Adrenal gland (tissue), 12 donors: ENCODE results near the gene TBC1D22A. TPM values are rescaled to one million over a fixed set of nuclear protein-coding genes. Genes with fewer than 3 reads are reported as not detected.

ENCODE experiments used
- DNase-seq, 7 donors: peaks; one replicate each; pipeline ENCODE4 v3.0.0-alpha.2; 2019 to 2020
- H3K27ac ChIP-seq, 5 donors: fragments of 200-600 bp; sonication (generic) in 4 of 5; 1 replicate in 3 of 5; 2 replicates in 2 of 5; pipeline versions ENCODE4 v1.5.1 to v1.8.0; 2016 to 2020; ENCODE audit warnings: mild to moderate bottlenecking in 1 of 5
- H3K27me3 ChIP-seq: fragments of 200-600 bp; 2 replicates; pipeline ENCODE4 v1.8.0; 2021
- H3K36me3 ChIP-seq, 2 donors: fragments of 200-600 bp; replicated peaks in 1 of 2; 1 replicate in 1 of 2; 2 replicates in 1 of 2; pipeline versions ENCODE4 v1.5.1 to v1.8.0; 2018 to 2022
- H3K4me1 ChIP-seq, 2 donors: fragments of 200-600 bp; replicated peaks in 1 of 2; 1 replicate in 1 of 2; 2 replicates in 1 of 2; pipeline versions ENCODE4 v1.5.1 to v1.8.0; 2018 to 2021
- H3K4me3 ChIP-seq, 4 donors: fragments of 200-600 bp; sonication (generic) in 3 of 4; one replicate each; pipeline ENCODE4 v1.5.1; 2016 to 2018
- H3K9me3 ChIP-seq, 3 donors: fragments of 200-600 bp; sonication (generic) in 1 of 3; replicated peaks in 1 of 3; 1 replicate in 2 of 3; 2 replicates in 1 of 3; pipeline versions ENCODE4 v1.5.1 to v1.8.0; 2016 to 2021
- POLR2A ChIP-seq, 2 donors: fragments of 450-650 bp; IDR thresholded peaks; one replicate each; pipeline ENCODE4 v1.6.1; 2017; ENCODE audit warnings: antibody characterized with exemption in 2 of 2, mild to moderate bottlenecking in 2 of 2, moderate library complexity in 1 of 2
- WGBS, 4 donors: extraction: QIAGEN DNeasy Blood & Tissue Kit in 2 of 4; methylation state at CpG; one replicate each; pipeline versions ENCODE4 v1.1.5 to v1.1.7; 2013 to 2017; 5-methylcytosine and 5-hydroxymethylcytosine counted together
- intact Hi-C, 2 donors: fragments of 100-400 bp; cut with DNase I; formaldehyde crosslinking; loops; one replicate each; pipeline versions ENCODE4 v1.14.1 to v1.15.0; 2022 to 2023
- polyA plus RNA-seq, 3 donors: library from polyadenylated mRNA; stranded (reverse); fragments of 200-250 nt in 2 of 3; fragments of 350-450 nt in 1 of 3; fragmentation: Illumina TruSeq in 1 of 3; extraction: RNeasy Lipid Tissue Mini Kit (QIAGEN cat#74804) in 1 of 3; gene quantifications; one replicate each; pipeline ENCODE4 v1.2.3, GENCODE V29; 2013 to 2014
- total RNA-seq, 9 donors: library from RNA; depleted of rRNA in 4 of 9; stranded (reverse); fragments of >200 nt in 4 of 9; fragments of 120-200 nt in 1 of 9; fragmentation: NEBNext Ultra II Directional in 1 of 9; extraction: Animal tissue kit (Norgen Biotek cat#: 25700) in 1 of 9; gene quantifications; one replicate each; pipeline versions ENCODE4 v1.1.0 to v1.2.4, GENCODE V29; 2013 to 2023
- TF ChIP-seq, protein P1 (sequence below), 6 experiments: fragments of 450-650 bp in 4 of 6; fragments of 200-600 bp in 2 of 6; sonication (generic) in 1 of 6; IDR thresholded peaks; 1 replicate in 5 of 6; 2 replicates in 1 of 6; pipeline versions ENCODE4 v1.5.1 to v1.8.0; 2016 to 2021; ENCODE audit warnings: antibody characterized with exemption in 6 of 6, mild to moderate bottlenecking in 2 of 6, moderate library complexity in 1 of 6
- donor health status: healthy with polysubstance abuse.
- donor health status: Bipolar disorder and iron deficiency.
- donor health status: DM: yes; HTN: yes; CAD: no.
- donor health status: DM: no; HTN: no; CAD: no.
- donor health status: DM: no; HTN: no; CAD: no.
- donor health status: DM: yes; HTN: yes; CAD: no.

TBC1D22A gene
- total and polyA plus RNA-seq, 12 donors: 11.5 to 44.2 (median 28.1) TPM

DNA sequence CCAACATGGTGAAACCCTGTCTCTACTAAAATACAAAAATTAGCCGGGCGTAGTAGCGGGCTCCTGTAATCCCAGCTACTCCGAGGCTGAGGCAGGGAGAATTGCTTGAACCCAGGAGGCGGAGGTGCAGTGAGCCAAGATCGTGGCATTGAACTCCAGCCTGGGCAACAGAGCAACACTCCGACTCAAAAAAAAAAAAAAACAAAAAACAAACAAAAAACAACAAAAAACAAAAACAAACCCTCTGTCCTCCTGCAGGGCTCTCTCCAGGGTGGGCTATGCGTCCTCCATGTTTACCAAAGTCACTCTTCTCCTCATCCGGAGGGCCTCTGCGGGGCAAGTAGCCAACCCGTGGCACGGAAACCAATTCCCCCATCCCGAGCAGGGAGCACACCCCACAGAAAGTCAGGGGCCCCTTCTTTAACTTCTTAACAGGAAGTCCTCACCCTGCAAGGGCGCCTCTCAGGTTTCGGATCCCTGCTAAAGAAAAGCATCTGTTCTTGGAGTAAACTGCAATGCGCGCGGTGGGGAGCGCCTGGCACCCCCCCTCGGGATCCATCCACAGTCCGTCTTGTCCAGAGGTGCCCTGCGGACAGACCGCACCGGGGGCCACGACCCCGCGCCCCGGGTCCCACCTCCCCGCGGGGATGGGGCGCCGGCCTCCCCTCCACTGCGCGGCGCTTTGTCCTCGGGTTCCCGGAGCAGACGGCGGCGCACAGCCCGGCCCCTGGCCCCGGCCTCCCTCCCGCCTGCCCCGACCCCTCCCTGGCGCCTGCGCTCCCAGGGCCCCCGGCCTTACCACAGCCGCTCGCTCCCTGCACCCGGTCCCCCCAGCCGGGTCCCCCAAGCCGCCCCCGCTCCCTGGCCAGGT, 25.1 kb upstream of the TBC1D22A start:
- intact Hi-C loops: loop anchor here in 1 of 2 donors (10.0 kb wide), 1 partner anchor 163 kb away; no protein-coding TSS in a partner anchor
- TF ChIP-seq, protein P1, sequence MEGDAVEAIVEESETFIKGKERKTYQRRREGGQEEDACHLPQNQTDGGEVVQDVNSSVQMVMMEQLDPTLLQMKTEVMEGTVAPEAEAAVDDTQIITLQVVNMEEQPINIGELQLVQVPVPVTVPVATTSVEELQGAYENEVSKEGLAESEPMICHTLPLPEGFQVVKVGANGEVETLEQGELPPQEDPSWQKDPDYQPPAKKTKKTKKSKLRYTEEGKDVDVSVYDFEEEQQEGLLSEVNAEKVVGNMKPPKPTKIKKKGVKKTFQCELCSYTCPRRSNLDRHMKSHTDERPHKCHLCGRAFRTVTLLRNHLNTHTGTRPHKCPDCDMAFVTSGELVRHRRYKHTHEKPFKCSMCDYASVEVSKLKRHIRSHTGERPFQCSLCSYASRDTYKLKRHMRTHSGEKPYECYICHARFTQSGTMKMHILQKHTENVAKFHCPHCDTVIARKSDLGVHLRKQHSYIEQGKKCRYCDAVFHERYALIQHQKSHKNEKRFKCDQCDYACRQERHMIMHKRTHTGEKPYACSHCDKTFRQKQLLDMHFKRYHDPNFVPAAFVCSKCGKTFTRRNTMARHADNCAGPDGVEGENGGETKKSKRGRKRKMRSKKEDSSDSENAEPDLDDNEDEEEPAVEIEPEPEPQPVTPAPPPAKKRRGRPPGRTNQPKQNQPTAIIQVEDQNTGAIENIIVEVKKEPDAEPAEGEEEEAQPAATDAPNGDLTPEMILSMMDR (IDR thresholded peaks at IDR 0.05): peak in 1 of 6 experiments; percentile 15
- no peak for TF ChIP-seq POLR2A (IDR thresholded peaks at IDR 0.05)
- Histone ChIP-seq H3K4me1 (peaks cover 41 to 57% of the 10 kb centered on the region in 2 donors), H3K9me3 (no peaks in the 10 kb centered on the region), H3K36me3 (no peaks in the 10 kb centered on the region), H3K27ac (peak overlapping the region in 4 of 5 donors; percentile 66 to 98 (median 87)), H3K4me3 (peak overlapping the region; percentile 27 to 86 (median 54)), H3K27me3 (no peaks in the 10 kb centered on the region)
- peak in 3 of 7 donors; percentile 42 to 58 (median 53) for DNase-seq
- 2 to 11% (median 5%) methylated on average over 15 to 53 of the region's 53 CpGs for WGBS, 4 donors

DNA sequence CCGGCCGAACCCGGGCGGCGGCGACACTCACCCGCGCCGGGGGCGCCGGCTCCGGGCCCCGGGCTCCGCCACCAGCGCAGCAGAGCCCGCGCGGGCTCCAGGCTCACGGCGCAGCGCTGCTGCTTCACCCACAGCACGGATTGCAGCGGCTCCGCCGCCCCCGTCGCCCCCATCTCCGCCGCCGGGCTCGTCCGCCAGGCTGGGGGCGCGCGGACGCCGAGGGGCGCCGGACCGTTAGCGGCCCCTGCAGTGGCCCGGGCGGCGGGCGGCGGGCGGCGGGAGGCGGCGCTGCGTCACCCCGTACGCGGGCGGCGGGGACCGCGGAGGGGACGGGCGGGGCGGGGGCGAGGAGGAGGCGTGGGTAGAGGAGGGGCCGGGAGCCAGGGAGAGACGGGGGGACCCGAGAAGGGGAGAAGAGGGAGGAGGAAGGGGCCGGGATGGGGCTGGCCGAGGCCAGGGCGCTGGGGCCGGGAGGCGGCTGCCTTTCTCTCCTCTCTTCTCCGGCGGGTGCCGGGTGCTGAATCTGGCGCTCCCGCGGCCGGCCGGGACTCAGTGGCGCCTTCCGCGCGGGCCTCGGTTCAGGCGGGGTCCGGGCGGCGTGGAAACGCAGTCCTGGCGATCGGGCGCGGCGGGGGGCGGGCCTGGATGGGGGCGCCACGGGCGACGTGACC, 24.3 kb upstream of the TBC1D22A start, which contains the start of gene CERK:
Gene CERK, minus strand, starts transcription at position 277 of the 671 bp plus-strand sequence. Its CDS starts 104 bp downstream, at position 173.
- Histone ChIP-seq H3K4me3 (peak within 1 kb of the TSS; percentile 27 to 86 (median 54)), H3K4me1 (peaks cover 41 to 51% of the 10 kb centered on the region in 2 donors), H3K27me3 (no peaks in the 10 kb centered on the region), H3K27ac (peak within 1 kb of the TSS; percentile 45 to 98 (median 81)), H3K36me3 (no peaks in the 10 kb centered on the region), H3K9me3 (no peaks in the 10 kb centered on the region)
- WGBS, 4 donors: 0 to 1% (median 0%) methylated on average over 14 to 98 of the region's 99 CpGs
- intact Hi-C loops: loop anchor here in 1 of 2 donors (10.0 kb wide), 1 partner anchor 163 kb away; no protein-coding TSS in a partner anchor
- TF ChIP-seq, protein P1 (IDR thresholded peaks at IDR 0.05): no peak
- TF ChIP-seq POLR2A (IDR thresholded peaks at IDR 0.05): peak in 1 of 2 donors; percentile 56
- peak; percentile 78 to 91 (median 83) for DNase-seq

DNA sequence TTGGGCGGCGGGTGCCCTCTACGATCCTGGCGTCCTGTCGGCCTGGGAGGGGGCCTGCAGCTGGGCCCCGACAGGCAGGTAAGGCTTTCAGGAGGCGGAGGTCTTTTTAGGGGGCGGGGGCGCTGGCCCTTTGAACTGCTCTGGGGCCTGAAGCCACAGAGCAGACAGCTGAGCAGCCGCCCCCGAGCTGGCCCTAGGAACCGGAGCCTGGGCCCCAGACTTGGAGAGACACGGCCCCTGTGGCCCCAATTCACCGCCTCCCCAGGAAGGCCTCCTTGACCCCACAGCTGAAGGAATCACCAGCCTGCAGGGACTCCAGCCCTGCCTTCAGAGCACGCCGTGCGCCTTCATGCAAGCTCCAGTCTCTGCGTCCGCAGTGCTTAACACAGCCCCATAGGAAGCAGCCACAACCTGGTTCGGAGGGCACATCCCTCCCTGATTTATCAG, 23.8 kb upstream of the TBC1D22A start:
- TF ChIP-seq, protein P1 (IDR thresholded peaks at IDR 0.05): no peak
- TF ChIP-seq POLR2A (IDR thresholded peaks at IDR 0.05): no peak
- intact Hi-C loops: loop anchor here in 1 of 2 donors (10.0 kb wide), 1 partner anchor 164 kb away; no protein-coding TSS in a partner anchor
- H3K4me3 ChIP-seq: peak overlapping the region in 2 of 4 donors; percentile 73 to 86
- 0 to 9% (median 4%) methylated on average over 3 to 20 of the region's 20 CpGs for WGBS, 4 donors
- no peaks in the 10 kb centered on the region for H3K9me3 ChIP-seq
- peak in 3 of 7 donors; percentile 42 to 62 (median 53) for DNase-seq
- peaks cover 41 to 48% of the 10 kb centered on the region in 2 donors for H3K4me1 ChIP-seq
- H3K27me3 ChIP-seq: no peaks in the 10 kb centered on the region
- no peaks in the 10 kb centered on the region for H3K36me3 ChIP-seq
- H3K27ac ChIP-seq: peak overlapping the region; percentile 45 to 98 (median 81)
